Panc1 (cell line): ENCODE results near the gene PCBD1.

ENCODE experiments used
- CTCF ChIP-seq: fragments of 450-650 bp; IDR thresholded peaks from 2 replicates; pipeline ENCODE4 v1.5.1; 2017; ENCODE audit warnings: mild to moderate bottlenecking
- POLR2AphosphoS5 ChIP-seq: IDR thresholded peaks from 2 replicates; pipeline ENCODE4 v1.6.1; 2012; ENCODE audit warnings: mild to moderate bottlenecking, low read depth, low read length, moderate library complexity
- SIN3A ChIP-seq: IDR thresholded peaks from 2 replicates; pipeline ENCODE4 v1.6.1; 2012; ENCODE audit warnings: low read depth, mild to moderate bottlenecking, low read length, moderate library complexity, borderline replicate concordance; ENCODE audit not compliant: insufficient read depth
- TCF7L2 ChIP-seq: IDR thresholded peaks from 2 replicates; pipeline ENCODE4 v1.6.1; 2011; ENCODE audit warnings: mild to moderate bottlenecking, low read depth, low read length, inconsistent platforms
- TF ChIP-seq, protein P1 (sequence below), 2 experiments: IDR thresholded peaks; 2 replicates each; pipeline ENCODE4 v1.6.1; 2011 to 2012; ENCODE audit warnings: low read depth in 2 of 2, control low read depth in 1 of 2, low read length in 1 of 2, mild to moderate bottlenecking in 1 of 2, moderate library complexity in 1 of 2; ENCODE audit not compliant: insufficient read depth in 1 of 2

- TF ChIP-seq CTCF (no peak), SIN3A (no peak), POLR2AphosphoS5 (no peak), TCF7L2 (no peak)
- TF ChIP-seq, protein P1, sequence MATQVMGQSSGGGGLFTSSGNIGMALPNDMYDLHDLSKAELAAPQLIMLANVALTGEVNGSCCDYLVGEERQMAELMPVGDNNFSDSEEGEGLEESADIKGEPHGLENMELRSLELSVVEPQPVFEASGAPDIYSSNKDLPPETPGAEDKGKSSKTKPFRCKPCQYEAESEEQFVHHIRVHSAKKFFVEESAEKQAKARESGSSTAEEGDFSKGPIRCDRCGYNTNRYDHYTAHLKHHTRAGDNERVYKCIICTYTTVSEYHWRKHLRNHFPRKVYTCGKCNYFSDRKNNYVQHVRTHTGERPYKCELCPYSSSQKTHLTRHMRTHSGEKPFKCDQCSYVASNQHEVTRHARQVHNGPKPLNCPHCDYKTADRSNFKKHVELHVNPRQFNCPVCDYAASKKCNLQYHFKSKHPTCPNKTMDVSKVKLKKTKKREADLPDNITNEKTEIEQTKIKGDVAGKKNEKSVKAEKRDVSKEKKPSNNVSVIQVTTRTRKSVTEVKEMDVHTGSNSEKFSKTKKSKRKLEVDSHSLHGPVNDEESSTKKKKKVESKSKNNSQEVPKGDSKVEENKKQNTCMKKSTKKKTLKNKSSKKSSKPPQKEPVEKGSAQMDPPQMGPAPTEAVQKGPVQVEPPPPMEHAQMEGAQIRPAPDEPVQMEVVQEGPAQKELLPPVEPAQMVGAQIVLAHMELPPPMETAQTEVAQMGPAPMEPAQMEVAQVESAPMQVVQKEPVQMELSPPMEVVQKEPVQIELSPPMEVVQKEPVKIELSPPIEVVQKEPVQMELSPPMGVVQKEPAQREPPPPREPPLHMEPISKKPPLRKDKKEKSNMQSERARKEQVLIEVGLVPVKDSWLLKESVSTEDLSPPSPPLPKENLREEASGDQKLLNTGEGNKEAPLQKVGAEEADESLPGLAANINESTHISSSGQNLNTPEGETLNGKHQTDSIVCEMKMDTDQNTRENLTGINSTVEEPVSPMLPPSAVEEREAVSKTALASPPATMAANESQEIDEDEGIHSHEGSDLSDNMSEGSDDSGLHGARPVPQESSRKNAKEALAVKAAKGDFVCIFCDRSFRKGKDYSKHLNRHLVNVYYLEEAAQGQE (IDR thresholded peaks at IDR 0.05; ENCODE audit: insufficient read depth in 1 of 2, low read depth in 2 of 2, low read length in 1 of 2), result no peak
These were observed 29.6 kb downstream of the PCBD1 start for GRCh38 chr10:70858759-70859158.
